Erythroblast (primary cell): ENCODE results near the gene ACOX2.

Source experiments
- DNase-seq, 2 experiments: peaks; one replicate each; lab custom pipeline; 2025; lab: John Stamatoyannopoulos, UW
- GATA1 ChIP-seq: IDR thresholded peaks from 2 replicates; pipeline ENCODE4 v1.6.1; 2011; ENCODE audit warnings: low read depth, mild to moderate bottlenecking, control low read depth, low read length, moderate library complexity
- POLR2A ChIP-seq: IDR thresholded peaks from 2 replicates; pipeline ENCODE4 v1.6.1; 2011; ENCODE audit warnings: mild to moderate bottlenecking, low read length

The ACOX2 gene

DNA sequence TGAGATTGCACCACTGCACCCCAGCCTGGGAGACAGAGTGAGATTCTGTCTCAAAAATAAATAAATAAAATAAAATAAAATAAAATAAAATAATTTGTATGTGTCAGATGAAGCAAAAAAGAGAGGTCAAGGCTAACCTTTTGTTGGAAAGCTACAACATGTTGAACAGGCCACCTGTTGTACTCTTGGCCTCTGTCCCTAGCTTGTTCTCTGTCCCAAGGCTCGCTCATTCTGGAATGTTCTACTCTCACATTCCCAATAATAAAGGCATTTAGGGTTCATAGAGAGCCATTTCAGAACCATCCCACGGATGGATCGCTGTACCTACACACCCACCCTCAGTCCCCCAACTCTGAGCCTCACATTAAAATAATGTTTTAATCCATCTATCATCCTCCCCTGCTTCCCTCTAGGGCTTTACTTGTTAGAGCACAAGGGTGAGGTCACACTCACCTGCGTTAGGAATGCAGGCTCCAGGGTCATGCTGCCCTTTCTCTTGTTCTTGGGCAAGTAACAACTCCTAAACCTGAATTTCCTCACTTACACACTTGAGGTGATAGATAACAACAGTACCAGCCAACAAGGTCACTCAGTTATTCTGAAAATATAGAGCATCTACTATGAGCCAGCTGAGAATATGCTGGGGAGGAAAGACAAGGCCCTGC, 70.0 kb downstream of the ACOX2 start:
- DNase-seq = no peak

DNA sequence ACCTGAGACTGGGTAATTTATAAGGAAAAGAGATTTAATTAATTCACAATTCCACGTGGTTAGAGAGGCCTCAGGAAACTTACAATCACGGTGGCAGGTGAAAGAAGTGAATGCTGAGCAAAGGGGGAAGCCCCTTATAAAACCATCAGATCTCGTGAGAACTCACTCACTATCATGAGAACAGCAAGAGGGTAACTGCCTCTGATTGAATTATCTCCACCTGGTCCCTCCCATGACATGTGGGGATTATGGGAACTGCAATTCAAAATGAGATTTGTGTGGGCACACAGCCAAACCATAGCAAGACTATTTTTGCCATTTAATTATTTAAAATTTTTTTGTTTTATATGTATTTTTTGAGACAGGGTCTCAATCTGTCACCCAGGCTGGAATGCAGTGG, 72.1 kb downstream of the ACOX2 start:
- TF ChIP-seq POLR2A (no peak), GATA1 (no peak)
- DNase-seq = no peak

More for the DNA sequence above, 70.0 kb downstream of the ACOX2 start:
- TF ChIP-seq POLR2A (no peak), GATA1 (no peak)

DNA sequence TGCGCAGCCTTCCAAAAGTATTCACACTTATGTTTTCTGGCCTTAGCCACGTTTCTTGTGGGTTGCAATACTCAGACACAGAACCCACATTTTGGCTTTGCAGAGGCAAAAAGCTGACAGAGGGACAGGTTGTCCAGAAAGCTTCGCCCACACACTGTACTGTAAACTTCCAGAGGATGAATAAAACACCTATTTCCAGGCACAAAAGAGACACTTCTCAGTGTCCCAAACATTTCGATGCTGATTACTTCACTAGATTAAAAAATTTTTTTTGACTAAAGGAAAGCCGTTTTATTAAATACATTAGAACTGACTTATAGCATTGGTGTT, 73.1 kb downstream of the ACOX2 start:
- DNase-seq = no peak
- TF ChIP-seq GATA1 (no peak), POLR2A (no peak)

- TF ChIP-seq POLR2A = no peak
- TF ChIP-seq GATA1 = no peak
- peak; percentile 61 to 77 for DNase-seq
Measured at GRCh38 chr3:58463181-58463941, 73.6 kb downstream of the ACOX2 start.

DNA sequence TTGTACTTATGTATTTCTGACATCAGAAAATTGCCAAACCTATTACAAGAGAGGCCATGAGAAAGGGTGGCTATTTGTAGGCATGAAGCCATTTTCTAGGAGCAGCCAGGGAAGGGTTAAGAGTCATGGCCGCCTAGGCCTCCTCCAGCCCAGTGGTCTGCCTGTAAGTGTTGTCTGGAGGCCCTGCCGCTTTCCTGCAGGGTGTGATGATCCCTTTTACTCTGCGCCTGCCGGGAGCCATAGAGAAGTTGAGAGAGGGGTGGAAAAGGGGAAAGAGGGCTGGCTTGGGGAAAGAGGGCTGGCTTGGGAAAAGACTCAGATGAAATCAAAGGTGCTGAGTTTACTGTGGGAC, 74.2 kb downstream of the ACOX2 start:
- no peak for TF ChIP-seq POLR2A
- no peak for TF ChIP-seq GATA1
- DNase-seq = no peak

GRCh38 chr3:58459160-58459559, 77.8 kb downstream of the ACOX2 start:
- TF ChIP-seq POLR2A = no peak
- TF ChIP-seq GATA1 = no peak

More at GRCh38 chr3:58459160-58459559, 77.8 kb downstream of the ACOX2 start:
- no peak for DNase-seq
